IPS-NIHi7 (cell line): Measurements from ENCODE around the gene DDX27.

Source experiments
- DNase-seq: peaks from one replicate; pipeline ENCODE4 v3.0.0; 2012; ENCODE audit warnings: mixed read lengths; ENCODE audit errors: extremely low spot score

The DDX27 gene

GRCh38 chr20:49248879-49249665 is 29.9 kb downstream of the DDX27 start:
- no peak for DNase-seq

GRCh38 chr20:49252556-49253350 is 33.5 kb downstream of the DDX27 start:
- no peak for DNase-seq

GRCh38 chr20:49256261-49256660 is 37.0 kb downstream of the DDX27 start:
- no peak for DNase-seq

- DNase-seq = no peak
These were observed 40.1 kb downstream of the DDX27 start for GRCh38 chr20:49259284-49259683.

- DNase-seq = no peak
These were observed 40.6 kb downstream of the DDX27 start for GRCh38 chr20:49259799-49260198.

GRCh38 chr20:49260218-49260617 is 41.0 kb downstream of the DDX27 start:
- DNase-seq = no peak

- DNase-seq = no peak
These were observed 42.0 kb downstream of the DDX27 start for GRCh38 chr20:49261173-49261572.

- no peak for DNase-seq
These were observed 43.2 kb downstream of the DDX27 start for GRCh38 chr20:49262444-49262843.

- no peak for DNase-seq
These were observed 48.1 kb downstream of the DDX27 start for GRCh38 chr20:49267327-49267726.

GRCh38 chr20:49268600-49269365 is 49.6 kb downstream of the DDX27 start:
- DNase-seq = no peak

GRCh38 chr20:49270177-49270576 is 51.0 kb downstream of the DDX27 start:
- DNase-seq = no peak

GRCh38 chr20:49270736-49271135 is 51.5 kb downstream of the DDX27 start:
- no peak for DNase-seq

- no peak for DNase-seq
These were observed 53.4 kb downstream of the DDX27 start for GRCh38 chr20:49272654-49273053.

GRCh38 chr20:49273696-49274277 is 54.6 kb downstream of the DDX27 start:
- no peak for DNase-seq

GRCh38 chr20:49275216-49275615 is 56.0 kb downstream of the DDX27 start:
- DNase-seq = no peak

- DNase-seq = no peak
These were observed 56.4 kb downstream of the DDX27 start for GRCh38 chr20:49275636-49276035.

- no peak for DNase-seq
These were observed 57.1 kb downstream of the DDX27 start for GRCh38 chr20:49276161-49276960.

- peak; percentile 25 for DNase-seq
These were observed 58.0 kb downstream of the DDX27 start for GRCh38 chr20:49276961-49277785.

GRCh38 chr20:49277786-49278035 is 58.5 kb downstream of the DDX27 start:
- no peak for DNase-seq

GRCh38 chr20:49278036-49278817 is 59.0 kb downstream of the DDX27 start, which contains the start of gene ZNFX1:
TSS of gene ZNFX1 (minus strand) at chr20:49278057. CDS start at chr20:49275839, 2,218 bp downstream.
- peak; percentile 97 for DNase-seq
